Hepatocyte (in vitro differentiated cells): ENCODE measurements around the gene CWH43. TPM values are rescaled to one million over a fixed set of nuclear protein-coding genes. Genes with fewer than 3 reads are reported as not detected.

Experiments
- DNase-seq: peaks from one replicate; pipeline ENCODE4 v3.0.0-alpha.2; 2016; ENCODE audit warnings: low spot score
- H2AFZ ChIP-seq: fragments of 200-600 bp; sonication (generic); 2 replicates; pipeline ENCODE4 v1.6.0; 2016; ENCODE audit warnings: antibody characterized with exemption, mild to moderate bottlenecking
- H3K27ac ChIP-seq: fragments of 200-600 bp; sonication (generic); 2 replicates; pipeline ENCODE4 v1.5.1; 2016; ENCODE audit warnings: mild to moderate bottlenecking
- H3K27me3 ChIP-seq: fragments of 200-600 bp; sonication (generic); 2 replicates; pipeline ENCODE4 v1.6.1; 2016
- H3K36me3 ChIP-seq: fragments of 200-600 bp; sonication (generic); replicated peaks from 2 replicates; pipeline ENCODE4 v1.5.1; 2016; ENCODE audit warnings: low read depth; ENCODE audit not compliant: insufficient read depth
- H3K4me1 ChIP-seq: fragments of 200-600 bp; sonication (generic); 2 replicates; pipeline ENCODE4 v1.5.1; 2016; ENCODE audit warnings: mild to moderate bottlenecking, moderate library complexity; ENCODE audit not compliant: insufficient read depth
- H3K4me2 ChIP-seq: fragments of 200-600 bp; sonication (generic); 2 replicates; pipeline ENCODE4 v1.6.0; 2016
- H3K4me3 ChIP-seq: fragments of 200-600 bp; sonication (generic); 2 replicates; pipeline ENCODE4 v1.5.1; 2016; ENCODE audit warnings: mild to moderate bottlenecking
- H3K79me2 ChIP-seq: fragments of 200-600 bp; sonication (generic); 2 replicates; pipeline ENCODE4 v1.6.0; 2017; ENCODE audit warnings: mild to moderate bottlenecking
- H3K9me2 ChIP-seq: fragments of 200-600 bp; sonication (generic); replicated peaks from 2 replicates; pipeline ENCODE4 v1.6.0; 2017; ENCODE audit warnings: mild to moderate bottlenecking; ENCODE audit not compliant: insufficient read depth
- H3K9me3 ChIP-seq: fragments of 200-600 bp; sonication (generic); 2 replicates; pipeline ENCODE4 v1.5.1; 2016; ENCODE audit warnings: low read depth, mild to moderate bottlenecking
- H4K20me1 ChIP-seq: fragments of 200-600 bp; sonication (generic); 2 replicates; pipeline ENCODE4 v1.6.0; 2016; ENCODE audit warnings: mild to moderate bottlenecking; ENCODE audit not compliant: insufficient read depth, poor library complexity, severe bottlenecking
- EZH2 ChIP-seq: fragments of 200-600 bp; sonication (generic); IDR thresholded peaks from 2 replicates; pipeline ENCODE4 v1.6.1; 2016; ENCODE audit warnings: antibody characterized with exemption, mild to moderate bottlenecking, borderline replicate concordance
- EZH2phosphoT487 ChIP-seq: fragments of 200-600 bp; sonication (generic); IDR thresholded peaks from one replicate; pipeline ENCODE4 v1.6.1; 2018; ENCODE audit warnings: antibody characterized with exemption, mild to moderate bottlenecking, low read depth, moderate library complexity; ENCODE audit not compliant: unreplicated experiment, severe bottlenecking
- WGBS: methylation state at CpG from one replicate; pipeline ENCODE4 v1.1.6; 2016; ENCODE audit warnings: low lambda C conversion rate; ENCODE audit errors: missing lambda C conversion rate; 5-methylcytosine and 5-hydroxymethylcytosine counted together
- polyA plus RNA-seq: library from polyadenylated mRNA; unstranded; fragments of >200 nt; fragmentation: Nextera tagmentation; extraction: Ambion mirVana; gene quantifications from 2 replicates; pipeline ENCODE4 v1.2.1, GENCODE V29; 2016
- total RNA-seq: library from RNA; depleted of rRNA; stranded (reverse); fragments of >200 nt; gene quantifications from 2 replicates; pipeline ENCODE4 v1.2.3, GENCODE V29; 2014
- TF ChIP-seq, protein P1 (sequence below): fragments of 200-600 bp; sonication (generic); IDR thresholded peaks from 2 replicates; pipeline ENCODE4 v1.5.1; 2016; ENCODE audit warnings: antibody characterized with exemption, mild to moderate bottlenecking; ENCODE audit not compliant: poor library complexity

Gene CWH43
- total and polyA plus RNA-seq, 2 experiments from 2014 or later = not detected

DNA sequence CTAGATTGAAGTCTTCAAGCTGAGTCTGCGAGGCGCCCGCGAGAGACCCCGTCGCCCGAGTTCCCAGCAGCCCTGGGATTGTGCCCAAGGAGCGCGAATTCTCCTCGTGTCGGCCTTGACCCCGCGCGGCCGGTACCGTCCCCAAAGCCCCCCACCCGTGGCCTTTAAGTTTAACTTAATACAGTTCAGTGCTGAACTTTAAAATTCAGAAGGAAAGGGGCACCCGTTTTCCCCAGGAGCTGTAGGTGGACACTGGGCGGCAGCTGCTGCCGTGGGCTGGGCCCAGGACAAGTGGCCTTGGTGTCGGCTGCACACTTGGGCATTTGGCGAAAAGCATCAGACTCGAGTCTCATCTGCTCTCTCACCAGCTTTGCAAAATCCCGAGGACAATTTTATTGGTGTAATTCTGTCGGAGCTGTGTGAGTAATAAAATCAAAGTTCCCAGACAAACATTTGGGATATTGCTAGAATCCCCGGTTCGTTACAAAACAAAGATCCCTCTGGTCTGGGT, 634 bp downstream of the CWH43 start:
- Histone ChIP-seq H3K4me3 (no peak overlapping the region), H3K9me2 (no peaks in the 10 kb centered on the region), H3K36me3 (no peaks in the 10 kb centered on the region), H3K4me1 (no peaks in the 10 kb centered on the region), H4K20me1 (no peaks in the 10 kb centered on the region), H3K27me3 (peaks cover 43% of the 10 kb centered on the region), H3K9me3 (no peaks in the 10 kb centered on the region), H3K27ac (no peak overlapping the region), H3K79me2 (no peaks in the 10 kb centered on the region), H3K4me2 (no peak overlapping the region), H2AFZ (no peak overlapping the region)
- TF ChIP-seq, protein P1, sequence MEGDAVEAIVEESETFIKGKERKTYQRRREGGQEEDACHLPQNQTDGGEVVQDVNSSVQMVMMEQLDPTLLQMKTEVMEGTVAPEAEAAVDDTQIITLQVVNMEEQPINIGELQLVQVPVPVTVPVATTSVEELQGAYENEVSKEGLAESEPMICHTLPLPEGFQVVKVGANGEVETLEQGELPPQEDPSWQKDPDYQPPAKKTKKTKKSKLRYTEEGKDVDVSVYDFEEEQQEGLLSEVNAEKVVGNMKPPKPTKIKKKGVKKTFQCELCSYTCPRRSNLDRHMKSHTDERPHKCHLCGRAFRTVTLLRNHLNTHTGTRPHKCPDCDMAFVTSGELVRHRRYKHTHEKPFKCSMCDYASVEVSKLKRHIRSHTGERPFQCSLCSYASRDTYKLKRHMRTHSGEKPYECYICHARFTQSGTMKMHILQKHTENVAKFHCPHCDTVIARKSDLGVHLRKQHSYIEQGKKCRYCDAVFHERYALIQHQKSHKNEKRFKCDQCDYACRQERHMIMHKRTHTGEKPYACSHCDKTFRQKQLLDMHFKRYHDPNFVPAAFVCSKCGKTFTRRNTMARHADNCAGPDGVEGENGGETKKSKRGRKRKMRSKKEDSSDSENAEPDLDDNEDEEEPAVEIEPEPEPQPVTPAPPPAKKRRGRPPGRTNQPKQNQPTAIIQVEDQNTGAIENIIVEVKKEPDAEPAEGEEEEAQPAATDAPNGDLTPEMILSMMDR = no peak
- no peak for TF ChIP-seq EZH2
- no peak for TF ChIP-seq EZH2phosphoT487
- no peak for DNase-seq
- WGBS = 82% methylated on average over 26 of the region's 27 CpGs

DNA sequence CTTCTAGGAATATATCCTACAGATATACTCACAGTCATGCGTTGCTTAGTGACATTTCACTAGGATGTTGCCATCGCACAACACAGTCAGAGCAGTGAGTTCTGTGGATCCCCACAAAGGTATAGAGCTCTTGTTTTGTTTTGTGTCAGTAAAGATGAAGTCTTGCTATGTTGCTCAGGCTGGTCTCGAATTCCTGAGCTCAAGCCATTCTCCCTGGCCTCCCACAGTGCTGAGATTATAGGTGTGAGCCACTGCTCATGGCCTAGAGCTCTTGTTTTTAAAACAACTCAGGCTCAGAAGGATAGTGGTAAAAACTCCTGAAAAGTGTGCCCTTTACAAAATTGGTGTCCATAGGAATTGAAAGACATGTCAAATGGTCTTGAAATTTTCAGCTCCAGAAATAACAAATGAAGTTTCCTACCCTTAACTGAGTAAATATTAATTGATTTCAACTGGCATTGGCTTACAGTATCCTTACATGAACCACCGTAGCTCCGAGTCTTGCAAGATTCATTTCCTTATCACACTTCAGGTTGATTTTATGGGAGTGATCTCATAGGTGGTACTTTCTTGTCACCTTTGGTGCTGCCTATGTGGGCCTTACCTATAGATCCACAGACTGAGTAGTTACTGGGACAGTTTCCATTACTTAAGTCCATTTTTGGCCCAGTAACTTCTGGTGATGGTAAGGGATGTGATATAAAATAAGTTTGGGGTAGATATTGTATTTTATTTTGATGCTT, 3.6 kb downstream of the CWH43 start:
- no peak for DNase-seq
- Histone ChIP-seq H3K27me3 (peaks cover 38% of the 10 kb centered on the region), H4K20me1 (no peaks in the 10 kb centered on the region), H3K4me2 (no peak overlapping the region), H3K4me1 (no peaks in the 10 kb centered on the region), H3K36me3 (no peaks in the 10 kb centered on the region), H3K9me3 (no peaks in the 10 kb centered on the region), H3K79me2 (no peaks in the 10 kb centered on the region), H3K9me2 (no peaks in the 10 kb centered on the region), H3K4me3 (no peak overlapping the region), H2AFZ (no peak overlapping the region), H3K27ac (no peak overlapping the region)
- no peak for TF ChIP-seq EZH2phosphoT487
- TF ChIP-seq, protein P1 = no peak
- TF ChIP-seq EZH2 = no peak
- 64% methylated on average over 5 of the region's 5 CpGs for WGBS

DNA sequence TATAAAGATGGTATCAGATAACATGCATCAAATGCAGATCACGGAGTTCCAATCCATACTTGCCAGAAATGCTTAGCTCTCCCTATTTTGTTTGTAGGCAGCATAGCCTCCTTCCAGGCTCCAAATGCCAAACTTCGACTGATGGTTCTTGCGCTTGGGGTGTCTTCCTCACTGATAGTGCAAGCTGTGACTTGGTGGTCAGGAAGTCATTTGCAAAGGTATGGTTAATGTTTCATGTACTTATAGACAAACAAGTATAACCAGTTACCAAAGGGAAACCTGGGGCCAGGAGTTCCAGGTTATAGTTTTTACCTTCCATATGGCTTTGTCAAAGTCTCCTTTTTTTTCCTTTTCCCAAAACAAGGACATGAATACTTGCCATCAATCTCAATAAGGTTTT, 5.3 kb downstream of the CWH43 start:
- DNase-seq = no peak
- Histone ChIP-seq H2AFZ (no peak overlapping the region), H3K27ac (no peak overlapping the region), H4K20me1 (no peaks in the 10 kb centered on the region), H3K4me2 (no peak overlapping the region), H3K4me1 (no peaks in the 10 kb centered on the region), H3K27me3 (peaks cover 22% of the 10 kb centered on the region), H3K36me3 (no peaks in the 10 kb centered on the region), H3K79me2 (no peaks in the 10 kb centered on the region), H3K9me3 (no peaks in the 10 kb centered on the region), H3K4me3 (no peak overlapping the region), H3K9me2 (no peaks in the 10 kb centered on the region)
- TF ChIP-seq EZH2phosphoT487 (no peak), EZH2 (no peak)
- TF ChIP-seq, protein P1 = no peak
- WGBS = 76% methylated on average over 3 of the region's 3 CpGs
